ENCODE measurements around the gene MAGEB3.
"Not testable (repeated sequence)": the region's sequence is repeated elsewhere in the genome, so short reads cannot be mapped to it uniquely, and the experiment has no call there.

The MAGEB3 gene, protein sequence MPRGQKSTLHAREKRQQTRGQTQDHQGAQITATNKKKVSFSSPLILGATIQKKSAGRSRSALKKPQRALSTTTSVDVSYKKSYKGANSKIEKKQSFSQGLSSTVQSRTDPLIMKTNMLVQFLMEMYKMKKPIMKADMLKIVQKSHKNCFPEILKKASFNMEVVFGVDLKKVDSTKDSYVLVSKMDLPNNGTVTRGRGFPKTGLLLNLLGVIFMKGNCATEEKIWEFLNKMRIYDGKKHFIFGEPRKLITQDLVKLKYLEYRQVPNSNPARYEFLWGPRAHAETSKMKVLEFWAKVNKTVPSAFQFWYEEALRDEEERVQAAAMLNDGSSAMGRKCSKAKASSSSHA

GRCh38 chrX:30230395-30230794 is at the start of gene MAGEB3:
MAGEB3 (plus strand) TSS chrX:30230657; CDS start chrX:30235925, 5,268 bp downstream.
- no peak for DNase-seq (ENCODE audit: low read depth)

GRCh38 chrX:30181353-30181752 is 49.1 kb upstream of the MAGEB3 start:
- DNase-seq (ENCODE audit: low read depth): no peak

- DNase-seq (ENCODE audit: low read depth): no peak
Observed at GRCh38 chrX:30183554-30183953, 46.9 kb upstream of the MAGEB3 start.

- no peak for DNase-seq (ENCODE audit: low read depth)
Observed at GRCh38 chrX:30190426-30190825, 40.0 kb upstream of the MAGEB3 start.

- DNase-seq (ENCODE audit: low read depth): not testable (repeated sequence)
Observed at GRCh38 chrX:30193910-30194309, 36.5 kb upstream of the MAGEB3 start.

GRCh38 chrX:30196322-30196721 is 34.1 kb upstream of the MAGEB3 start:
- DNase-seq (ENCODE audit: low read depth): no peak

- no peak for DNase-seq (ENCODE audit: low read depth)
Observed at GRCh38 chrX:30212172-30212571, 18.3 kb upstream of the MAGEB3 start.

DNA sequence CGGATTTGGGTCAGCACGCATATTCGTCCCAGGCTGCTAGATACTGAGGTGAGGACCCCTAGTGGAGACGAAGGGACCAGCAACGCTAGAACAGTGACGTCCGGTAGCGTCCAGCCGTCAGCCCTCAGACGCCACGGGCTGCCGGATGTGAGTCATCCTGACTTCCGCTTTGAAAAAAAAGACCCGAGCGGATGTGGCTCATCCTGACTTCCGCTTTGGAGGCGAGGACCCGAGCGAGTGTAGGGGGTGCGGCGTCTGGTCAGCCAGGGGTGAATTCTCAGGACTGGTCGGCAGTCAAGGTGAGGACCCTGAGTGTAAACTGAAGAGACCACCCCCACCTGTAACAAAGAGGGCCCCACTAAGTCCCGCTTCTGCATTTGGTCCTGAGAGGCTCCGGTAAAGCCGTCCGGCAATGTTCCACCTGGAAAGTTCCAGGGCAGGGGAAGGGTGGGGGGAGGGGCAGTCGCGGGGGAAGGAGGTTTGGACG is 15.1 kb upstream of the MAGEB3 start, which contains the start of gene MAGEB2:
Gene MAGEB2, plus strand, starts transcription at position 207 of the 487 bp plus-strand sequence. CDS start 3,018 bp downstream, outside the sequence.
- DNase-seq (ENCODE audit: low read depth): no peak

DNA sequence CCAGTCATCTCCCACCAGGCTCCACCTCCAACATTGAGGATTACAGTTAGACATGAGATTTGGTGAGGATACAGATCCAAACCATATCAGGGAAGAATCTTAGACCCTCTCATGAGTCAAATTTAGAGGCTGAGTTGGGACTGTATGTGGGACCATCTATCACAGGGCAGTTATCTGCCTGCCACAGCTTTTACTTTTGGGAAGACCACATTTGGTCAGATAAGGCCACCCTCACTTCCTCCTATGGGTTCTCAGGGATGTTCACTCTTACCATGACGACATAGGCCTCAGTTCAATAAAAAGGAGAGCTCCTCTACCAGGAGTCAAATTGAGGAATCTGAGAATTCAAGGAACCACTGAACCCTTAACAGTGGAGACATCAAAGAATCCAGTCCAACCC is 13.0 kb upstream of the MAGEB3 start:
- DNase-seq (ENCODE audit: low read depth): no peak

DNA sequence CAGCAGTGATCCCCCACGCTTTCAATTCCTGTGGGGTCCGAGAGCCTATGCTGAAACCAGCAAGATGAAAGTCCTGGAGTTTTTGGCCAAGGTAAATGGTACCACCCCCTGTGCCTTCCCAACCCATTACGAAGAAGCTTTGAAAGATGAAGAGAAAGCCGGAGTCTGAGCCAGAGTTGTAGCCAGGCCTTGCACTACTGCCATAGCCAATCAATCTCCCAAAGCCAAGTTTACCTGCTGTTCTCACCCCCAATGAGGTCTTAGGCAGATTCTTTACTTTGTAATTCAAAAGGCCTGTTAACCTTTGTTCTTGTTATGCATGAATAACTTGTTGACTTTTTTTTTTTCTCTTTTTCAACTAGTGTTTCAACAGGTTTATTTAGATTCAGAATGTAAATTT is 11.1 kb upstream of the MAGEB3 start:
- DNase-seq (ENCODE audit: low read depth): no peak

DNA sequence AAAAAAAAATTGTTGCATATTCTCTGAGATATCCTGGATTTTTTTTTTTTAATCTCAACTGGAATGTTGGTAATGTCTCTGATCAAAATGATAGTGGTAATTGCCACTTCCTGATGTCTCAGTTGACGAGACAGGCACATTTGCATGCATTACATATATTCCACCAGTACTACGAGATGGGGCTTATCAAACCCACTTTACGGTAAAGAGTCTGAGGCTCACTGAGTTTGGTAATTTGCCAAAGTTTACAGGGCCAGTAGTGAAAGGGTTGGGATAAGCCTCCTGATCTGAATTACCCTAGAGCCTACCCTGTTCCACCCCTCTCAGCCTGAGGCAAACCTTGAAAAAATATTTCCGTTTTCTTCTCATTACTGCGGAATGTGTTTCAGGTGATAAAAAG is 9.8 kb upstream of the MAGEB3 start:
- DNase-seq (ENCODE audit: low read depth): no peak

- no peak for DNase-seq (ENCODE audit: low read depth)
Observed at GRCh38 chrX:30224536-30224935, 5.9 kb upstream of the MAGEB3 start.

DNA sequence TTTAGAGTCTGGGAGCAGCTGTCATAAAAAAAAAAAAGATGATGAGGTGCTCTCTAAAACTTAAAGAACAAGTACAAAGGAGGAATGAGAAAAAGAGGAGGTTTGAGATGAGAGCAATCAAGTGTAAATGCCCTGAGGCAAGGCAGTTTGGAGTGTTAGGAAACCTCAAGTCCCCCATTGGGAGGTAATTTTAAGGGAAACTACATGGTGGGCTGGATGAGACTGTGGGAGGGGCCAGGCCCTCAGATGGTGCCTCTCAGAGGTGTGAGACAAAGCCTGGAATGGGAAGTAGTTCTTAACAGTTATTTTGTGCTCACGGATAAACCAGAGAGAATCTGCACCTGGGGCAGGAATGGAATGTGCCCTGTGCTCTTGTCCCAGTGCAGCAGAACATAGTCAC is 1.9 kb upstream of the MAGEB3 start:
- no peak for DNase-seq (ENCODE audit: low read depth)

- no peak for DNase-seq (ENCODE audit: low read depth)
Observed at GRCh38 chrX:30241724-30242415, 11.4 kb downstream of the MAGEB3 start, which contains the start of gene MAGEB4. MAGEB4 (plus strand) TSS chrX:30242000; CDS start chrX:30242136, 136 bp downstream.

DNA sequence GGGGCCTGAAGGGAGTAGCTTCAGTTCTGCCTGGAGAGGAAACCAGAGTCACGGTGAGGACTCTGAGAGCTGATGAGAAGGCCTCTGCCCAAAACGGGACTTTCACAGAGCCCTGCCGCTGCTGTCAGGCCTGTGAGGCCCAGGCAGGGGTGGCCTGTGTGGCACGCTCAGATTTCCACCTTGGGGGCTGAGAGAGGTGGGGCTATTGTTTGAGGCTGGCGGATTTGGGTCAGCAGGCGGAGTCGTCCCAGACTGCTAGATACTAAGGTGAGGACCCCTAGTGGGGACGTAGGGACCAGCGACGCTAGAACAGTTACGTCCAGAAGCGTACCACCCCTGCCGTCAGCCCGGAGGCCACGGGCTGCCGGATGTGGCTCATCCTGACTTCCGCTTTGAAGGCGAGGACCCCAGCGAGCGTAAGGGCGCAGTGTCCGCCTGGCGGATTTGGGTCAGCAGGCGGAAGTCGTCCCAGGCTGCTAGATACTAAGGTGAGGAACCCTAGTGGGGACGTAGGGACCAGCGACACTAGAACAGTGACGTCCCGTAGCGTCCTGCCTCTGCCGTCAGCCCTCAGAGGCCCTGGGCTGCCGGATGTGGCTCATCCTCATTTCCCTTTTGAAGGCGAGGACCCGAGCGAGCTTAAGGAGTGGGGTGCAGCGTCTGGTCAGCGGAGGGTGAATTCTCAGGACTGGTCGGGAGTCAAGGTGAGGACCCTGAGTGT is 16.5 kb downstream of the MAGEB3 start, which contains the start of gene MAGEB1:
Gene MAGEB1, plus strand, starts transcription at position 378 of the 721 bp plus-strand sequence. CDS start 3,348 bp downstream, outside the sequence.
- DNase-seq (ENCODE audit: low read depth): no peak

DNA sequence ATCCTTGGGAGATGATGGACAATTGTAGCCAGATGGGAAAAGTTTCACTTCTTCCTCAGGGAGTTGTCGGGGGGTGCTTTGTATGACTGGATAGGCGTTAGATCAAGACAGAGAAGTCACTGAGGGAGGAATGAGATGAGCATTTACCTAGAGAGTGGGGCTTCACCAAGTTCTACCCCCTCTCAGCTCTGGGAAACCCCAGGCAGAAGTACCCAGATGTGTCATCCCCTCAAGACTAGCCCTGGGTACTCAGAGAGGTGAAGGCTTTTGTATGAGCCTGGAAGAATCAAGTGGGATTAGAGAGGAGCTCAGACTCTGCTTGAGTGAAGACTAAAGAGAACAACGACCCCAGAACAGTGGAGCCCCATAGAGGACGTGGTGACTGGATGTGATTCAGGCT is 18.4 kb downstream of the MAGEB3 start:
- DNase-seq (ENCODE audit: low read depth): no peak

DNA sequence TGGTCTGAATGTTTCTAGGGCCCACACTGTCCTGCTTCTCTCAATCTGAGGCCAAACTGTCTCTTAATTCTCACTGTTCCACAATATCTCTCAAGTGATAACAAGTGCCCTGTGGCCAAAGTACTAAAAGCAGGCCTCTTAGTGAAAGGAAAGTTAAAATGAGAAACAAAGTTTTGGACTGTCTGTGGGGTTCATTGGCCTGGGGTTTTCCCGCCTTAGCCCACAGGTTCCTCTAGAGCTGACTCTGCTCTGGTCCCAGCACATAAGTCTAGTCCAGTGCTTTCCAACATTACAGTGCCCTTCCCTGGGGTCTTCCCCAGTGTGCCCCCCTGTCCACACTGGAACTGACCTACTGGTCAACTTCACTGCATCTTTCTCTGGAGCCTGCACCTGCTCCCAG is 22.8 kb downstream of the MAGEB3 start:
- no peak for DNase-seq (ENCODE audit: low read depth)

DNA sequence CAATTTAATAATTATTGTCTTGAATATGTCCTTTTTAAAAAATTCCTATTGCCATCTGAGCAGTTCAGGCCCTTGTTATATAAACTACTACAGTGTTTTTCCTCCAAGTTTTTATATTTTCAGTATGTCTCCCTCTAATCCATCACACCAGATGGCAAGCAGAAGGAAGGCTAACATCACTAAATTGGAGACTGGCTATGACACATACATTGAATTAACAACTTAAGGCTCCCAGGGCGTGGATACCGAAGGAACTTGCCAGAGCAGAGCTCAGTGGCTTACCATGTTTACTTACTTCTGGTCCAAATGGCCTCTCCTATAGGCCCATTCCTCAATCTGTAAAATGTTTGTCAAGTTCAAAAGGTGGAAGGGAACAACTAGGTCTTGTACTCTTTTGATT is 29.5 kb downstream of the MAGEB3 start:
- no peak for DNase-seq (ENCODE audit: low read depth)

DNA sequence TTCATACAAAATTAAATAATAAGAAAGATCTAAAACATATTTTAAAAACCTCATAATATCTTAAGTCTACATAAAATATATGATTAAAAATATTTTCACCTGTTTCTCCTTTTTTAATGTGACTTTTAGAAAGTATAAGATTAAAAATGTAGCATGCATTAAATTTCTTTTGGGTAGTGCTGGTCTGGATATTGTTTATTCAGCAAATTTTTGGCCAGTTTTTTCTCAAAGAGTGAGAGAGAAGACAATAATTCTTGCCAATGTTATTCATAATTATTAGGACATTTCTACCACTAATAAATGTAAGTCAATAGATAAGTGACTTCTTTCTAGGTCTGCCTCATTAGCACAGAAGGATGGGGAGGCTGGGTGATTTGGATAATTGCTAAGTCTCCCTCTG is 30.6 kb downstream of the MAGEB3 start:
- no peak for DNase-seq (ENCODE audit: low read depth)

DNA sequence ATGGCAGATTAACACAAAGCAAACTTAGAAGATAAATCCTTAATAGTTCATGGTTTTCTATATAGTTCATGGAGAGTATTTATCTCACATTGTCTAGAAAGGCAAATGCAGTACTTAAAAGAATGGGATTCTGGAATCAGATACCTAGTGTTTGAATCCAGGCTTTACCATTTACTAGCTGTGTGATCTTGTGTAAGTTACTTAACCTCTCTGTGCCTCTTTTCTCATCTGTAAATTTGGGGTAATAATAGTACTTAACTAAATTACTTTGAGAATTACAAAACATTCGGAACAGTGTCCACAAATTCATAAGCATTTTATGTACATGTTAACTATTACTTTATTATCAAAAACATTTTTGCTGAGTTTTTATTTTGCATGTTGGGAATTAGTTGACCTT is 32.3 kb downstream of the MAGEB3 start:
- no peak for DNase-seq (ENCODE audit: low read depth)

DNA sequence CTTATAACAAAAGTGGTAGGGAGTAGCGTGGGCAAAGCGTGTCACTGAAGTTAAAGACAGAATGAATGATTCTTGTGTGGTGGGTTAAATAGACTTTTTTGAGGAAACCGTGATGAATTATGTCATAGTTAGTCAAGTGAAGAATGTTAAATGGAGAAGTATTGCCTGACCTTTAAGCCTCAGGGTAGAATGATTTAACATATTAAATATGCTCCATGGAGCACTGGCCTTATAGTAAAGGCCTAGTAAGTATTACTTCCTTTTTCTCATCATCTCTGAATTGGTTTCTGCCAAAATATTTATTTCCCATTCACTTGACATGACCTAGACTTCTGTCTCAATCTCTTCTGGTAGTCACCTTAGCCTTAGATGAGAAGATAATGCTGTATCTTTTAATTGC is 40.2 kb downstream of the MAGEB3 start:
- DNase-seq (ENCODE audit: low read depth): no peak

- DNase-seq (ENCODE audit: low read depth): no peak
Observed at GRCh38 chrX:30275498-30275897, 45.0 kb downstream of the MAGEB3 start.
